GM19099 (cell line): ENCODE data around the gene TBX15.

Experiments used
- POLR2A ChIP-seq: IDR thresholded peaks from 3 replicates; pipeline ENCODE4 v1.6.1; 2011; ENCODE audit warnings: low read depth; ENCODE audit not compliant: insufficient read length; ENCODE audit errors: extremely low read depth

TBX15 gene

DNA sequence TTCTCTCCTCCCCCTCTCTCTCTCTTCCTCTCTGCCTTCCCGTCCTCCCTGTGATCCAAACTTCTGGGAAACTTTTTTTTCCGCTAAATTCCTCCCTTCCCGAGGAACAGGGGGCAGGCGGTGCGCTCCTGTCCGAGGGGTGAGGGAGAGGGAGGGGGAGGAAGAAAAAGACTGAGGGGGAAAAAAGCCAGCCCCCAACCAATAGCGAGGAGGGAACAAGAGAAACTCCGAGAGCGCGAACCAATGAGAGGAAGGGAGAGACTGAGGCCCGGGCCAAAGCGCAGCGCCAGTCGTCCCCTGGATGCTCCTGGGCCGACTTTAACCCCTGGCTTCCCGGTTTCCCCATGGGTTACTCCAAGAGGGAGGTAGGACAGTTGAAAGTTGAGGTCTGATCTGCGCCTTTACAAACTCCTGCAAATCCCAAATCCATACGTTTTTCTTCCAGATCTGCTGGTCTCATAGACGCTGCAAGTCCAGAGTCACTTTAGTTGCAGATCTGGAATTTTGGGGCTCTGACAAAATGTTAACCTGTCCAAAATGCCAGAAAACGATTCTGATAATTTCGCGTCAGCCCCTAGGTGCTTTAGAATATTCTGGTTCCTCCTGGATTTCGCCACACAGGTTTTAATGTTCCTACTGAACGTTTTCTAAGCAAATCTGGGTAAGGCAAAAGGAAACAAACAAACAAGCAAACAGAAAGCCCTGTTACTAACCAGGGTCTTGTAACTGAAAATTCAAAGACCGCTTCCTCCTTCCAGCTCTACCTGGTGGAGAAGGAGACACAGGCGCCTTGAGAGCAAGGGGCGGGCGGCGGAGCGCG, at the start of gene TBX15:
TBX15 (minus strand) TSS at position 158 of the 820 bp plus-strand sequence. CDS start 548 bp downstream, outside the sequence.
- no peak for TF ChIP-seq POLR2A

DNA sequence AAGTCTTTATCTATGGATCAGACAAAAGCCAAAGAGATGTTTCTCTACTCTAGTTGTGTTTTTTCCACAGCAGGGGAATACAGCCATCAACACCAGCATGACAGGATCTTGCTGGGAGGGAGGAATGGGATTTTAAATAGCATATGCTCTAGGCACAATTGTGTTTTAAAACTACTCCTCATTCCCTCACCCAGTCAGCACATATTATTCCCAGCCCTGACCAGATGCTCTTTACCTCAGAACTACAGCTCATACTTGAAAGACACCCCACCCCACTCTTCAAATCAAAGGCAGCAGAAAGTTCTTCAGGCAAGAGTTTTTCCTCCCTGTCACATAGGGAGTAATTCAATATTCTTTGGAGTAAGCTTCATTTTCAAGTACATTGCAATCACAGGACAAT, 46.2 kb upstream of the TBX15 start:
- TF ChIP-seq POLR2A, result no peak

DNA sequence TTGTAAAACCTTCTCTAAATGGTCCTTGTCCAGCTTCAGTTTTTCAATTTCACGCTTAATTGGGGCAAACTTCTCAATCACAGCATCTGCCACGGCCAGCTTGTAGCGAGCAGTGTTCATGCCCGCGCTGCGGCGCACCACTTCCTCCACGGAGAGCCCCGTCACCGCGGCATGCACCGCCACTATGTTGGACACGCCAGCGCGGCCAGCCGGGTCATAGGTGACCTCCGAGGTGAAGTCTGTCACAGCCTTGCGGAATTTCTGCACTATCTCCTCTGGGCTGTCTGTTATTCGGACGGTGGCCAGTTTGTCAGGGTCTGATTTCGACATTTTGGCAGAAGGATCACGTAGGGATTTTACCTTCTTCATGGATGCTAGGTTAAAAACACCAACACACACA, 44.8 kb upstream of the TBX15 start:
- TF ChIP-seq POLR2A, result no peak

DNA sequence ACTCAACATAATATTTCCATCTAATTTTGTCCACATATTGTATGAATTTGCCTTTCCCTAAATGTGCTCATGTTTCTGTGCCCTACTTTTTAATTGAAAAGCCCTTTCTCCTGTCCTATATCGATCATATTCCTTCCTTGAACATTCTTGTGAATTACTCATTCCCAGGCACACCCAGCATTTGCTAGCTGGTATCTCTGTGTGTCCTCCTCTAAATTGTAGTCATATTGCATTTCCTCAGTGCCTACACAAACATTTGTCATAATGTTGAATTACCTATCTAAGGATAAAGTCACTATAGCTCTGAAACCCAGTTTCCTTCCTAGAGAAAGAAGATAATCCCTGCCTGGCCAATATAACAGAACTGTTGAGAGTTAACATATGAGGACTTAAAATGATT, 39.6 kb upstream of the TBX15 start:
- TF ChIP-seq POLR2A, result no peak

DNA sequence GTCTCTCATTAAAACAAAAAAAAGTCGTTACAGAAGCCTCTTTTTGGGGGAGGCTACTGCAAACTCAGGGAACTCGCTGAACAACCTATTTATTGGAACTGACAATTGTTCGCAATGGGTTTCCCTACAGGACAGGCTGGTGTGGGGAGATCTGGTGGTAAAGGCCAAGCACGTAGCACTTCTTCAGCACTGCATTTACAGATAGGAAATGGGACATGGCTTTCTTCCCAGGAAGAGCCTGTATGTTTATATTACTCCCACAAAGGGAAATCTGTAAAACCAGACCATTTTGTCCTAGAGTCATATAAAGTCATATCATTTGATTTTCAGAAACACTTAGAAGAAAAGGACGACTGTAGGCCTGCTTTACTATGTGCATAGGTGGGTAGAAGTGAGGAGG, 38.8 kb upstream of the TBX15 start:
- TF ChIP-seq POLR2A, result no peak

DNA sequence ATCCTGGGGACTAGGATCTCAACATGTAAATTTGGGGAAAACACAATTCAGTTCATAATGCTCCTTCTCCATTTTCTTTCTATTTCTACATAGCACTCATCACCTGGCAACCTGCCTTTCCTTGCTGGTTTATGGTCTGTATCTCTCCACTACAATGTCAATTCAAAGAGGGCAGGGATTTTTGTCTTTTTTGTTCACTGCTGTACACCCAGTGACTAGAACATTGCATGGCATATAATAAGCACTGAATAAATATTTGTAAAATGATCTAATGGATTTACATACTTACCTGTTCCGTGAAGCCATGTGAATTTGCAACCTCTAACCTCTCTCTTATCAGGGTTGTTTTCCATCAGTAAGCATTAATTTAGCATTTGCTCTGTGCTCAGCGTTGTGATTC, 27.4 kb upstream of the TBX15 start:
- no peak for TF ChIP-seq POLR2A

DNA sequence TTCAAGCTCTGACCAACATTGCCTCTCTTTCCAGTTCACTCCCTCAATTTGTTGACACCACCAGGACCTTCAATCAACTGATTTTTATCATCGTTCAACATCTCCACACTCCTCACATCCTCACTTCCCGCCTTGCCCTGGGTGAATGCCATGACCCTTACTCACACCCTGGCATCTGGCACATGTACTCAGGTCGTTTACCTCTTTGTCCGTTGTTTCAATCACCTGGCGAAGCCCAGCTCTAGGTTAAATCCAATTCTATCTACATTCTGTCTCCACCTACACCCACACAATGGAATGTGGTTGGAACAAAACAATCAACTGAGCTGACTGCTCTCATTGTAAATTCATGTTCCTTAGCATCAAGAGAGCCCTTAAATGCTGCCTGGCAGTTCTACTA, 24.2 kb upstream of the TBX15 start:
- TF ChIP-seq POLR2A, result no peak

DNA sequence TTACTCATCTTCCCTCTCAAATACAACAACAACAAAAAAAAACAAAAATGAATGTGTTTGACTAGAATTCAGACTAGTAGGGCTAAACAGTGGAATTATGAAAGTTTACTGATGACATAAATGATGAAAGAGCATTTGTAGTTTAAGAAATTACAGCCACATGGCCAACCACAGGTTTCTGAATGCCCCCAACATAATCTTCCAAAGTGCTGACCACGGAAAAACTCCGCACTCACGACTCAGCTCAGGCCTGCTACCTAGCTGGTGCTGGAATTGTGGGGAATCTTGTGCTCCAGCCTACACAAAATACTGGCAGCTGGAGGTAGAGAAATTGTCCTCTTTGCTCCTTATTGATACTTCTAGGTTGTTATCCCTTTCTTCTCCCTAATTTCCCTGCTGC, 23.6 kb upstream of the TBX15 start:
- no peak for TF ChIP-seq POLR2A

DNA sequence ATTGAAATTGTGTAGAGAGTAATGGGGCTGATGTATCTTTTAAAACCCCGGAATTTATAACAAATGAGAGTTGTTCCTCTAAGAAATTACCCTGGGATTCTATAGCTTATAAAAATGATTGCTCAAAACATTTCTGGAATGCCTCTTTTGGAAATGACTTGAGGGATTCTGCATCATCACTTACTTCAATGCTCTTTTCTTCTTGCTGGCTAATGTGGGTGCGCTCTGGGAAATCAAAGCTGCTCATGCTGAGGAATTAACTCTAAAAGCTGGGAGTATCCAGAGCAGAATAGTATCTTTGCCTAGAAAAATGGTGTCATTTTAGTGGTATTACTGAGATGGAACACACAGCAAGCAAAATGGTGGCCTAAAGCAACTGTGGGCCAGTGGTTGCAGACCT, 23.0 kb upstream of the TBX15 start:
- TF ChIP-seq POLR2A, result no peak

DNA sequence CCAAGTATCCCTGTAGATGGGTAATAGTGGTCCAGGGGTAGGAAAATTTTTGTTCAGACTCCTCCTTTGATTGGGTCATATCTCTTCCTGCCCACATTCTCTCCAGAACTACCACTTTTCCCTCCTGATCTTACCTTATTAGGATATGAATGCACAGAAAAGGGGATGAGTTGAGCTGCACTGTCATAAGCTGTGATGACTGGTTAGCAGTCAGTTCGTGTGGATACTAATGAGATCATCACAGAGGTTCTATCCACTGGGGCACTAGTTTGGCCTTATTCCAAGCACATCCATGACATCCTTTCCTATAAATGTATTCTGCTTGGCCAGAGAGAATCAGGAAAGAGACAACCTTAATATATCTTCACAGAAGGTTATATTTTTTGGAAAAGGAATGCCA, 22.1 kb upstream of the TBX15 start:
- no peak for TF ChIP-seq POLR2A

DNA sequence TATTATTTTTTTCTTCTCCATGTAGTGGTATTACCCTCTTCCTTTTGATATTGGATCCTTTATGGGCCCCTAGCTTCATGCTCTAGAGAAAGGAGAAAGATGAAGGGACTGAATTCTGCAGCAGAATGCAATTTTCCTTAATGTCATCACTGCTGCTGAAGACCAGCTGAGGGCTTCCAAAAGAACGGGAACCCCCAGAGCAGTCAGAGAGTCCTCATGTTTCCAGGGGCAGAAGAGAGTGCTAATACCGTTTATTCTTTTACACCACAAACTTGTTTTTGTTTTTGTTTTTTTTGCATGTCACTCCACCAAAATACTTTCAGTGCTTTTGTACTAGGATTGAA, 21.1 kb upstream of the TBX15 start:
- TF ChIP-seq POLR2A, result no peak

DNA sequence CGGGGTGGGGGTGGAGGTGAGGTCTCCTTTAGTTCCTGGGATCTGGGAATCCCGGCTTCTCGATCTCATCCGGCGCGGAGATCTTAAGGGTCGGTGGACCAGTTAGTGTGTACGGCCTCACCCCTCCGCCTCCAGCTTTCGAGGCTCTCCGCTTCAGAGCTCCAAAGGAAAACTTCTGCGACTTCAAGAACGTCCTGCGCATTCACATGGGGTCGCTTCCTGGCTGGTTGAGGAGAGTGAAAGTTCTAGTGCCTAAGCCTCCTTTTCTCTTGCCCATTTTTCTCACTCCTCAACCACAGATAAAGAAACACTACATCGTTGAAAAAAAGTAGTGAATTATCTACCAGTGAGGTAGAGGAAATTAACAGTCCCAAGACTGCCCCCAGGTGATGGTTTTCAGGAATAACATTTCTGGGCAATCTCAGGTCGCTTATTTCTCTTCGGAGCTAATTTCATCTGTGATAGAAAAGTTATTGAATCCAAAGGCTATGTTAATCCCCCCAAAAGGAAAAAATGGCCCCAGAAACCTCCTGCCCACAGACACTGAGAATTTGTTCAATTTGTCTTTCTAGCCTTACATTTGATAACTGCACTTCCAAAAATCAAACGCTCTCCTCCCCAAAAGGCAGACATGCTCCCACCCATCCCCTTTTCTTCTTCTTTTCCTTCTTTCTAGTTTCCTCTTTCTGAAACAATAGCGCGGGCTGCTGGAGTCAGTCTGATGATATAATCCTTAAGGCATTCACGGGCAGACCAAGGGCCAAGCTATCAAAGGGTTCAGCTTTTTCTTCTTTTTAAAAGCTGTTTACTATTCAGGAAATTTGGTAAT, 20.6 kb upstream of the TBX15 start:
- TF ChIP-seq POLR2A, result no peak

DNA sequence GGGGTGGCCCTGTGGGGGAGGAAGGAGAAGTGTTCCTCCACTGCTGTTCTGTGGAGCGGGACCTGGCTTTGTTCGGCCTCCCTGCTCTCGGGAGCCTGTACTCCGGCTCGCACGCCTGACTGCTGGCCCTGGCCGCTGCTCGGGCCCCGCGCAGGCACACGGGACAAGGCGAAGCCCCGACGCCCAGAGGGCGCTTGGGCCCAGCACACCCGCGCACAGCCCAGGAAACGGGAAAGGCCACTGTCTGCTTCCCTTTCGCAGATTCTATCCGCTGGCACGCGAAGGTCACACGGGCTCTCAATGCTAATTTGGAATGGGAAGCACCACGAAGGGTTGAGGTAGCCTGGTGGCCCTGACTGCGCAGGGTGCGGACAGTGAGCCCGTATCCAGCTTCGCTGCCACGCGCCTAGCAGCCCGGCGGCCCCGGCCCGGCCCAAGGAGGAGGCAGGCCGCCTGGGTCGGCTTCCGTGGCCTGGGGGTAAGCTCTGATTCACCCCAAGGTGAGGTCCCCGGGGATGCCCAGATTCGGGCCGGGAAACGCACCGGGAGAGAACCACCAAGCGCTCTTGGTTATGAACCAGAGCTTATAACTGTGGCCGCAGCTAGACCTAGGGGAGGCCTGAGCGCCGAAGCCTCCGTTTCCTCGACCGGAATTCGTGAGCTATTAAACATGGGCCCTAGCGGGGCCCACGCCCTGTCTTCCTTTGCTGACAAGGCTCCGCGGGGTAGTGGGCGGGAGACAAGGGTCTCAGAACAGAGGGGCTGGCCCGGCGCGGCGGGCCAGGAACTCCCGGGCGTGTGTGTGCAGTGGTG, 19.7 kb upstream of the TBX15 start:
- TF ChIP-seq POLR2A, result no peak

DNA sequence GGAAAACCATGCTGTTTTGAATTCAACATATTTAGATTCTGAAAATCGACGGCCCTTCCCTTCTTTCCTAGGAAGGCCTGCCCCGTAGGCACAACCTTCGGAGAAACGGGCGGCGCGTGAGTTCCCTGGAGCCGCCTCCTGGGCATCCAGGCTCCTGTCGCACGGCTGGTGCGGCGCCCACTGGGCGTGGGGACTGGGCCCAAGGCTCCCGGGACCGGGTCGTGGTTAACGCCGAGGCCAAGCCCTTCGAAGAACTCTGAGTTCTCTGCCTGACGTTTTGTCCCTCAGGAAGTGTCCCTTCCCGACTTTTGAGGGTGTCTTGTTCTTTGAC, 19.2 kb upstream of the TBX15 start:
- TF ChIP-seq POLR2A, result no peak
